Measurements from ENCODE around the gene MARK3.

DNA sequence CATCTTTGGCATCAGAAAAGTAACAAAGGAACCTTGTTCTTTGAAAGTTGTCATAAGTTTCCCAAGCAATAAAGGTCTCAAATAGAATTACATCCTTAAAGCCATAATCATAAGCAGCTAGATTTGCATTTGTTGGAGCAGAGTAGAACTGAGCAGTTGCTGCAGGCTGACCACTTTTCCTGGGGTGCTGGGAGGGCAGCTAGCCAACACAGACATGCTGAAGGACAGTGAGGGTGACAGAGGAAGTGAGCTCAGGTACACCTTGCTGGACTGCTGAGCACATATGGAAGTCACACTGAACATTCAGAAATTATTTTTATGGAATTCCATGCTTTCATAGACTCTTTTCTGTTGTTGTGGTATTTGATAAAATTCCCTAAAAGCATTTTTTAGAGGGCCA, 66.2 kb downstream of the MARK3 start:
- TF ChIP-seq, protein P1, sequence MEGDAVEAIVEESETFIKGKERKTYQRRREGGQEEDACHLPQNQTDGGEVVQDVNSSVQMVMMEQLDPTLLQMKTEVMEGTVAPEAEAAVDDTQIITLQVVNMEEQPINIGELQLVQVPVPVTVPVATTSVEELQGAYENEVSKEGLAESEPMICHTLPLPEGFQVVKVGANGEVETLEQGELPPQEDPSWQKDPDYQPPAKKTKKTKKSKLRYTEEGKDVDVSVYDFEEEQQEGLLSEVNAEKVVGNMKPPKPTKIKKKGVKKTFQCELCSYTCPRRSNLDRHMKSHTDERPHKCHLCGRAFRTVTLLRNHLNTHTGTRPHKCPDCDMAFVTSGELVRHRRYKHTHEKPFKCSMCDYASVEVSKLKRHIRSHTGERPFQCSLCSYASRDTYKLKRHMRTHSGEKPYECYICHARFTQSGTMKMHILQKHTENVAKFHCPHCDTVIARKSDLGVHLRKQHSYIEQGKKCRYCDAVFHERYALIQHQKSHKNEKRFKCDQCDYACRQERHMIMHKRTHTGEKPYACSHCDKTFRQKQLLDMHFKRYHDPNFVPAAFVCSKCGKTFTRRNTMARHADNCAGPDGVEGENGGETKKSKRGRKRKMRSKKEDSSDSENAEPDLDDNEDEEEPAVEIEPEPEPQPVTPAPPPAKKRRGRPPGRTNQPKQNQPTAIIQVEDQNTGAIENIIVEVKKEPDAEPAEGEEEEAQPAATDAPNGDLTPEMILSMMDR (IDR thresholded peaks at IDR 0.05; ENCODE audit: borderline replicate concordance, extremely low read depth, low read length, poor library complexity, severe bottlenecking), result no peak
- no peak for TF ChIP-seq EZH2 (IDR thresholded peaks at IDR 0.05; ENCODE audit: borderline replicate concordance, low read depth, low read length, severe bottlenecking)

Measured in DND-41 (cell line).